ENCODE data around the gene HCFC1. TPM values are rescaled to one million over a fixed set of nuclear protein-coding genes. Genes with fewer than 3 reads are reported as not detected.
A peak's percentile ranks its signal among the peaks of the same experiment; 100 is the strongest.

HCFC1 gene
- total RNA-seq, 6 experiments from 2014 or later, result 52.1 to 62.1 (median 59.0) TPM

DNA sequence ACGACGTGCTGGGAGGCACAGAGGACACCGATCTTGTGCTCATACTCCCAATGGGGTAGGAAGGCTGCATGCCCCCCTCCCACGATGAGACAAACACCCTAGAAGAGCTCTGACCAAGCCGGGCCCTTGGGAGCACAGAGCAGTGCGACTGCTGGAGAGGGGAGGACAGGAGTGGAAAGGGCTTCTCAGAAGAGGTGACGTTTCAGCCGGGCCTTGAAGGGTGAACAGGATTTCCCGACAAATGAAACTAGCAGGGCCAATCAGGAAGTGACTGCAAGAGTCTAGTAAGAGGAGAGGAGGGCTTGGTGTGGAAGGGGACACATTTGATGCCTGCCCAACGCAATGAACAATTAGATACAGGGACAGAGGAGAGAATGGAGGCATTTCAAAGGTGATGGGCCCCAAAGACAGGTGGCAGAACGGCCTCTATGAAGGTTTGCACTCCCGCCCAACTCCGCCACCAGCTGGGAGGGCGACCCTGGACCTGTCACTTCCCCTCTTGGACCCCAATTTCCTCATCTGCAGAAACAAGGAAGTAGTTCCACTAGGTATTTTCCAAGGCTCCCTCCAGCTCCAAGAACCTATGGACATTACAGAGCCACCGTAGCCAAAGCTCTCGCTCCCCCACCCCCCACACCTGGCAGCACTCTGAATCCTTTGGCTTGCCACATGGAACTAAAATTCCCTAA is 3.9 kb downstream of the HCFC1 start:
- Mint-ChIP-seq H3K4me1 (ENCODE audit: low read depth) (peaks cover 26% of the 10 kb centered on the region), H3K4me3 (peak overlapping the region; percentile 99), H3K27me3 (ENCODE audit: insufficient read depth) (no peaks in the 10 kb centered on the region; the same call in 1 of the 2 replicates), H3K9me3 (no peaks in the 10 kb centered on the region), H3K36me3 (ENCODE audit: low read depth) (peaks cover 13% of the 10 kb centered on the region), H3K27ac (peak overlapping the region; percentile 66)
- TF ChIP-seq, protein P1, sequence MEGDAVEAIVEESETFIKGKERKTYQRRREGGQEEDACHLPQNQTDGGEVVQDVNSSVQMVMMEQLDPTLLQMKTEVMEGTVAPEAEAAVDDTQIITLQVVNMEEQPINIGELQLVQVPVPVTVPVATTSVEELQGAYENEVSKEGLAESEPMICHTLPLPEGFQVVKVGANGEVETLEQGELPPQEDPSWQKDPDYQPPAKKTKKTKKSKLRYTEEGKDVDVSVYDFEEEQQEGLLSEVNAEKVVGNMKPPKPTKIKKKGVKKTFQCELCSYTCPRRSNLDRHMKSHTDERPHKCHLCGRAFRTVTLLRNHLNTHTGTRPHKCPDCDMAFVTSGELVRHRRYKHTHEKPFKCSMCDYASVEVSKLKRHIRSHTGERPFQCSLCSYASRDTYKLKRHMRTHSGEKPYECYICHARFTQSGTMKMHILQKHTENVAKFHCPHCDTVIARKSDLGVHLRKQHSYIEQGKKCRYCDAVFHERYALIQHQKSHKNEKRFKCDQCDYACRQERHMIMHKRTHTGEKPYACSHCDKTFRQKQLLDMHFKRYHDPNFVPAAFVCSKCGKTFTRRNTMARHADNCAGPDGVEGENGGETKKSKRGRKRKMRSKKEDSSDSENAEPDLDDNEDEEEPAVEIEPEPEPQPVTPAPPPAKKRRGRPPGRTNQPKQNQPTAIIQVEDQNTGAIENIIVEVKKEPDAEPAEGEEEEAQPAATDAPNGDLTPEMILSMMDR (IDR thresholded peaks at IDR 0.05), result no peak
- no peak for DNase-seq

DNA sequence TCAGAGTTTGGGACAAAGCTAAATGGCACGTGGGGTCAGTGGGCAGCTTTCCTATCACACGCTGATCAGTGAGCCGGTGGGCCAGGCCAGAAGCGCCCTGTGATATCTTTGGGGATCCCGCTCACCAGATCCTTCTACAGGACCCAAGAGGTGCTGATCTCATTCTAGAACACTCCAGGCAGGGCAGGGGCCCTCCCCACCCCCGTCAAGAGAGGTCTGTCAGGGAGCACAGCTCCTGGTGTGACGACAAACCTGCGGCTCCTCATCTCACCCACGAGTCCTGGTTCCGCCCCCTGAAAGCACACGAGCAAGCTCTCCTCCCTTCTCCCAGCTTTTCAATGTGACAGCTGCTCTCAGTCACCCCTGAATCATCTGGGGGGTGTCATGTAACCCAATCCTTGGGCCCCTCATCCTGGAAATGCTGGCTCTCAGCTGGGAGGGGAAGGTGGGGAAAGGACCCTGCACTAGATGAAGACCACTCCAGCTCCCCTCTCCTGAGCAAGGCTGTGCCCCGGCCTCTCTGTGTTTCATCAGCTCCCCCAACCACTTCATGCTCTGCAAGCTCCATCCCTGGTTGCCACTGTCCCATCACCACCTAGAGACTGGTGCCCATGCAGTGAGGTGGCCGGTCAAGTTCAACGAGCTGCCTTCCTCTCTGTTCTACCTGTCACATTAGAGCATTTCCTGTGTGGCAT is 4.6 kb downstream of the HCFC1 start:
- peaks cover 13% of the 10 kb centered on the region for H3K36me3 Mint-ChIP-seq (ENCODE audit: low read depth)
- peaks cover 26% of the 10 kb centered on the region for H3K4me1 Mint-ChIP-seq (ENCODE audit: low read depth)
- H3K27ac Mint-ChIP-seq, result peak overlapping the region; percentile 67; the same call in 1 of the 2 replicates
- TF ChIP-seq, protein P1 (IDR thresholded peaks at IDR 0.05), result no peak
- DNase-seq, result peak; percentile 8
- H3K9me3 Mint-ChIP-seq, result no peaks in the 10 kb centered on the region
- no peaks in the 10 kb centered on the region; the same call in 1 of the 2 replicates for H3K27me3 Mint-ChIP-seq (ENCODE audit: insufficient read depth)
- H3K4me3 Mint-ChIP-seq, result peak overlapping the region; percentile 99

DNA sequence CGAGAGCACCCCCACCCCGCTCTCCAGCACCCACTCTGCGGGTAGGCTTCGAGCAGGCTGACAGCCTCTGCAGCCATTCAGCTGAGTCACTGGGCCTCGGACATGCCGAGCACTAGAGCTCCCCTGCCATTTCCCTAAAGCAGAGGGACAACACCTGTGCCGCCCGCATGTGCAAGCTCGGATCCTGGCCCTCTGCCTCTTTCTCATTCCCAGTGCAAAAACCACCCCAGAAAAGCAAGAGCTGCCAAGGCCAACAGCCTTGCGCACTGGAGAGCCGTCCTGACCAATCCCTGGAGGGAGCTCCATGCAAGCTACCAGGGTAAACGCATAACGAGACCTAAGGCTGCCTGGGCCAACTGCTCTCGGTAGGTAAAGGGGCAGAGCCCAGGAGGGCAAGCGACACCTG is 5.3 kb downstream of the HCFC1 start:
- Mint-ChIP-seq H3K4me3 (peak overlapping the region; percentile 34), H3K27ac (peak overlapping the region; percentile 67), H3K9me3 (no peaks in the 10 kb centered on the region), H3K4me1 (ENCODE audit: low read depth) (peaks cover 26% of the 10 kb centered on the region), H3K36me3 (ENCODE audit: low read depth) (peaks cover 8% of the 10 kb centered on the region), H3K27me3 (ENCODE audit: insufficient read depth) (no peaks in the 10 kb centered on the region; the same call in 1 of the 2 replicates)
- DNase-seq, result no peak
- TF ChIP-seq, protein P1 (IDR thresholded peaks at IDR 0.05), result no peak

DNA sequence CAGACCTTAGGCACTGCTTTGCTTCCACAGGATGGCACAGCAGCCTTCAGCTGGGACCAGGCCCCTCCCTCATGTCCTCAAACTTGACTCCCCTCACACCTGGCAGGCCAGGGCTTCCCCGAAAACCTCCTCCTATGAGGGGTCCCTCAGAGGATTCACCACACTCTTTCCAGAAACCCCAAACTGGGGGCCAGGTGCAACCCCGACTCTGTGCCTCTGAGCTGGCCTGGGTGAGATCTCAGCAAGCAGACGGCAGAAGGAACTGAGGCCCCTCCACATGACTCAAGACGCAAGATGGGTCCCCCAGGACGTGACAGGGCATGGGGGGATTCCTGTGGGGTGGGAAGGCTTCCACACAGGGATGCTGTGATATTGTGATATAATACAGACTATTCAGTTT is 6.2 kb downstream of the HCFC1 start:
- Mint-ChIP-seq H3K27me3 (ENCODE audit: insufficient read depth) (peaks cover 1% of the 10 kb centered on the region; the same call in 1 of the 2 replicates), H3K9me3 (no peaks in the 10 kb centered on the region), H3K27ac (no peak overlapping the region), H3K4me1 (ENCODE audit: low read depth) (peaks cover 26% of the 10 kb centered on the region), H3K4me3 (no peak overlapping the region), H3K36me3 (ENCODE audit: low read depth) (peaks cover 8% of the 10 kb centered on the region; the same call in 1 of the 2 replicates)
- TF ChIP-seq, protein P1 (IDR thresholded peaks at IDR 0.05), result no peak
- no peak for DNase-seq

DNA sequence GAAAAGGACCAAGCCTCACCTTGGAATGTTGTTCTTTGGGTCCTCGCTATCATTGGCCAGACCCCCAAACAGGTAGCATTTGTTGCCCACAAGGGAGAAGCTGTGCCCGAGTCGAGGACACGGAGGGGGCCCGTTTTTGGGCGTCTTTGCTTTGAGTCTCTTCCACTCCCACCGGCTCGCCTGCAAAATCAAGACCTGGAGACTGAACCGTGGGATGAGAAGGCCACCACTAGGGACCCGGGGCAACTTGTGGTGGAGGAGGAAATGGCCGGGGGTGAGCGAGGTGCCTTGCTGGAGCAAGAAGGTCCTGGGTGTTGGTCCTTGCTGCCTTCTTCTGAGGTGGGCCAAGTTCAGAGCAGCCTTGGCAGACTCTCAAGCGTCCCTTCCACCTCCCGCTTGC is 7.5 kb downstream of the HCFC1 start:
- peaks cover 26% of the 10 kb centered on the region for H3K4me1 Mint-ChIP-seq (ENCODE audit: low read depth)
- no peak overlapping the region for H3K27ac Mint-ChIP-seq
- H3K9me3 Mint-ChIP-seq, result no peaks in the 10 kb centered on the region
- no peak overlapping the region for H3K4me3 Mint-ChIP-seq
- TF ChIP-seq, protein P1 (IDR thresholded peaks at IDR 0.05), result no peak
- peaks cover 5% of the 10 kb centered on the region; the same call in 1 of the 2 replicates for H3K36me3 Mint-ChIP-seq (ENCODE audit: low read depth)
- DNase-seq, result no peak
- peaks cover 2% of the 10 kb centered on the region; the same call in 1 of the 2 replicates for H3K27me3 Mint-ChIP-seq (ENCODE audit: insufficient read depth)

Data from HFFc6 (cell line).